SU-DHL-6 (cell line): Measurements from ENCODE around the gene MKRN1.
"Not testable (repeated sequence)": the region's sequence is repeated elsewhere in the genome, so short reads cannot be mapped to it uniquely, and the experiment has no call there.

Experiments
- H2AFZ ChIP-seq: fragments of 200-600 bp; sonication (generic); 2 replicates; pipeline ENCODE4 v1.6.1; 2014; ENCODE audit warnings: low read depth, mild to moderate bottlenecking, moderate library complexity, mixed read lengths, antibody characterized with exemption, low read length; ENCODE audit not compliant: severe bottlenecking
- H3F3A ChIP-seq: fragments of 200-600 bp; shearing (Covaris generic); 2 replicates; pipeline ENCODE4 v1.6.0; 2016; ENCODE audit warnings: antibody characterized with exemption, mild to moderate bottlenecking; ENCODE audit not compliant: insufficient read depth
- H3K27ac ChIP-seq: fragments of 200-600 bp; sonication (generic); 2 replicates; pipeline ENCODE4 v1.5.1; 2016; ENCODE audit warnings: low read depth, mild to moderate bottlenecking, low read length, moderate library complexity, mixed read lengths
- H3K27me3 ChIP-seq: fragments of 200-600 bp; sonication (generic), shearing (Covaris generic); 2 replicates; pipeline ENCODE4 v1.6.0; 2014; ENCODE audit warnings: mild to moderate bottlenecking, low read length
- H3K36me3 ChIP-seq: fragments of 200-600 bp; sonication (generic); 2 replicates; pipeline ENCODE4 v1.6.1; 2014; ENCODE audit warnings: mild to moderate bottlenecking, low read length, mixed read lengths
- H3K4me2 ChIP-seq: fragments of 300-600, 200-600 bp; shearing (Covaris generic), sonication (generic); 2 replicates; pipeline ENCODE4 v1.6.0; 2014; ENCODE audit warnings: low read length, low read depth, mild to moderate bottlenecking; ENCODE audit not compliant: poor library complexity, severe bottlenecking
- H3K4me3 ChIP-seq: fragments of 200-600 bp; sonication (generic); 2 replicates; pipeline ENCODE4 v1.5.1; 2014; ENCODE audit warnings: antibody characterized with exemption, low read length, mild to moderate bottlenecking, mixed read lengths; ENCODE audit not compliant: insufficient read depth, poor library complexity, severe bottlenecking
- H3K79me2 ChIP-seq: fragments of 200-600 bp; sonication (generic); 2 replicates; pipeline ENCODE4 v1.6.1; 2014; ENCODE audit warnings: mild to moderate bottlenecking, low read length, moderate library complexity; ENCODE audit not compliant: insufficient read depth
- H3K9ac ChIP-seq: fragments of 200-600 bp; sonication (generic); 2 replicates; pipeline ENCODE4 v1.7.0; 2014; ENCODE audit warnings: mild to moderate bottlenecking, low read length
- H3K9me2 ChIP-seq: fragments of 200-600 bp; sonication (generic); replicated peaks from 2 replicates; pipeline ENCODE4 v1.6.1; 2014; ENCODE audit warnings: low read length; ENCODE audit not compliant: insufficient read depth
- H3K9me3 ChIP-seq: fragments of 200-600 bp; sonication (generic); 2 replicates; pipeline ENCODE4 v1.6.1; 2014; ENCODE audit warnings: low read length, mixed read lengths; ENCODE audit not compliant: insufficient read depth
- H4K20me1 ChIP-seq: fragments of 200-600 bp; sonication (generic); 2 replicates; pipeline ENCODE4 v1.6.1; 2014; ENCODE audit warnings: low read depth, mild to moderate bottlenecking, antibody characterized with exemption, low read length, moderate library complexity, mixed read lengths
- EZH2phosphoT487 ChIP-seq: fragments of 200-600 bp; sonication (generic), shearing (Covaris generic); conservative IDR thresholded peaks from 2 replicates; pipeline ENCODE4 v1.6.1; 2018; ENCODE audit warnings: mild to moderate bottlenecking, antibody characterized with exemption, low read length, moderate library complexity, mixed read lengths
- TF ChIP-seq, protein P1 (sequence below): fragments of 200-600 bp; sonication (generic); IDR thresholded peaks from one replicate; pipeline ENCODE4 v1.5.1; 2017; ENCODE audit warnings: antibody characterized with exemption, mild to moderate bottlenecking, low read length, moderate library complexity; ENCODE audit not compliant: insufficient read depth, poor library complexity, severe bottlenecking

The MKRN1 gene

DNA sequence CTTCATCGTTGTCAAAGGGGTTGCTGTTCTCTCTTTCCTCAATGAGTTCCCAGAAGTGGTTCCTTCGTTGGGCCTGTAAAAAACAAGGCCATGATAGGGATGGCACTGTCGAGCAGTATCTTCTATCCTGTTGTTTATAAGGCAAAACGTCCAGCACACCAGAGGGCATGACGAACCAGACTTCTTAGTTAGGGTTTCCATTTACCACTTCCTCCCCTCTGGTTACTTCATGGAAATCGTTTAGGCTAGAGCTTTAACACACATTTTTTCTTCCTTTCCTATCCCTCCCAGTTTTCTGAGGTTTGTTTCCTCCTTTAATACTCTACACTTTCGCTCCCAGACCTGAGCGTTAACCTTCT, 24.7 kb downstream of the MKRN1 start:
- Histone ChIP-seq H3K4me3 (no peak overlapping the region), H3K9me3 (no peaks in the 10 kb centered on the region), H3K27me3 (no peaks in the 10 kb centered on the region), H3K4me2 (no peak overlapping the region), H3K9me2 (no peaks in the 10 kb centered on the region), H3K36me3 (0 out of 2 replicates have a peak, but pooled peaks cover 9% of the 10 kb centered on the region), H3K9ac (no peak overlapping the region), H4K20me1 (no peaks in the 10 kb centered on the region), H3K27ac (no peak overlapping the region), H3F3A (no peaks in the 10 kb centered on the region), H3K79me2 (no peaks in the 10 kb centered on the region), H2AFZ (no peak overlapping the region)
- TF ChIP-seq EZH2phosphoT487, result no peak
- TF ChIP-seq, protein P1, sequence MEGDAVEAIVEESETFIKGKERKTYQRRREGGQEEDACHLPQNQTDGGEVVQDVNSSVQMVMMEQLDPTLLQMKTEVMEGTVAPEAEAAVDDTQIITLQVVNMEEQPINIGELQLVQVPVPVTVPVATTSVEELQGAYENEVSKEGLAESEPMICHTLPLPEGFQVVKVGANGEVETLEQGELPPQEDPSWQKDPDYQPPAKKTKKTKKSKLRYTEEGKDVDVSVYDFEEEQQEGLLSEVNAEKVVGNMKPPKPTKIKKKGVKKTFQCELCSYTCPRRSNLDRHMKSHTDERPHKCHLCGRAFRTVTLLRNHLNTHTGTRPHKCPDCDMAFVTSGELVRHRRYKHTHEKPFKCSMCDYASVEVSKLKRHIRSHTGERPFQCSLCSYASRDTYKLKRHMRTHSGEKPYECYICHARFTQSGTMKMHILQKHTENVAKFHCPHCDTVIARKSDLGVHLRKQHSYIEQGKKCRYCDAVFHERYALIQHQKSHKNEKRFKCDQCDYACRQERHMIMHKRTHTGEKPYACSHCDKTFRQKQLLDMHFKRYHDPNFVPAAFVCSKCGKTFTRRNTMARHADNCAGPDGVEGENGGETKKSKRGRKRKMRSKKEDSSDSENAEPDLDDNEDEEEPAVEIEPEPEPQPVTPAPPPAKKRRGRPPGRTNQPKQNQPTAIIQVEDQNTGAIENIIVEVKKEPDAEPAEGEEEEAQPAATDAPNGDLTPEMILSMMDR, result no peak

DNA sequence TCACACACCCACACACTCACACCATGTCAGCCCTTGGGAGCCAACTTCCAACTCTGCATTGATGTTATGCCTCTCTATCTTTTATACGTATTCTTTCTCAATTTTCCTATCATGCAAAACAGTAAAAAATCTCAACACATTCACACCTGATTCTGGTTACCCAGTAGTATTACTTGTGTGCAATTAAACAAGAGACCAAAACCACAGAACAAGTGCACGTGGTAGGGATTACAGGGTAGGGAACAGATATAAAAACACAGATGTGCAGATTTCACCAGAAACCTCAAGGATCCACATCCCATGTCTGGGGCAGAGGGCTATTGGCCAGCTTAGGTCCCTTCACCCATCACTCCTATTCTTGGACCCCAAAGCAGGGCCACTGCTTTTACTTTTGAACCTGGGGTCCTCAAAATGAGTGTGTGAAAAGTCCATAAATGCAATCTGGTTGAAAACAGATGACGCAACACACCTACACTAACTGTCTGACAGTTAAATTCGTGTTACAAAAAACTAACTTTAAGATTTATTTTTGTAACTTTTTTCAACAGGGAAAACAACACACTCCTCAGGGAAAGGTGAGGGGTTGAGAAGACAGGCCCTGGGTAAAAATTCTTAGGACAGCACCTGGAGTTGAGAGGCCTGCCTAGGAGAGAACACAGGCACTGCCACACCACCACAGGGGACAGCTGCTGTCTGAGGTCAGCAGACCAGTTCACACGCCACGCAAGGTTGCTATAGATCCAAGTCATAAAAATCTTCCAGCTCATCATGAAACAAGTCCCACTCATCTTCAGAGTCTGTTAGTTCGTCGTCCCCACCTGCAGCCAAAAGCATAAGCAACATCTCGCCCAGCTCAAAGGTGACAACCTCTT, 25.3 kb downstream of the MKRN1 start:
- H3K36me3 ChIP-seq, H3K27ac ChIP-seq: not testable (repeated sequence)

DNA sequence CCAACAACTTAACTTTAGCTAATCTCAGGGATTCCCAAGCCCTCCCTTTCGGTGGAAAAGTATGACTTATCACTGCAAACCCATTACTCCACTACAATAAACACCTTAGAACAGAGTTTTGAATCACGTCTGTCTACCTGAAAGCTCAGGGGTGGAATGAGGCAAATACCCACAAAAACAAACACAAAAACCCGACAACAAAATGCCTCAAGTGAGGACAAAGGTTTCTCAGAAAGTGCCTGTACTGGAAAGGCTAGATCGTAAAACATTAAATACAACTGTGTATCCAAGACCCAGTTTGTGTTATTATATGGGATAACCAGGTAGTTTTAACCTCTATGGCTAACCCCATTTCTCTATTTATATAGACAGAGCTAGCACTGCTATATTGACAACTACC, 26.0 kb downstream of the MKRN1 start:
- H4K20me1 ChIP-seq, result no peaks in the 10 kb centered on the region
- H3K9me2 ChIP-seq, result no peaks in the 10 kb centered on the region
- H3K27ac ChIP-seq, result no peak overlapping the region
- H3K9me3 ChIP-seq, result no peaks in the 10 kb centered on the region
- no peaks in the 10 kb centered on the region for H3K79me2 ChIP-seq
- no peaks in the 10 kb centered on the region for H3F3A ChIP-seq
- H3K9ac ChIP-seq, result no peak overlapping the region
- H3K36me3 ChIP-seq, result 0 out of 2 replicates have a peak, but pooled peaks cover 9% of the 10 kb centered on the region
- H3K4me3 ChIP-seq, result no peak overlapping the region
- no peak overlapping the region for H2AFZ ChIP-seq
- H3K4me2 ChIP-seq, result no peak overlapping the region
- no peak for TF ChIP-seq EZH2phosphoT487
- TF ChIP-seq, protein P1, result no peak
- no peaks in the 10 kb centered on the region for H3K27me3 ChIP-seq

More for the DNA sequence above, 25.3 kb downstream of the MKRN1 start:
- H3K9me3 ChIP-seq, H3K79me2 ChIP-seq, H3F3A ChIP-seq, H3K4me2 ChIP-seq, H3K27me3 ChIP-seq, H2AFZ ChIP-seq, H3K9ac ChIP-seq, H3K9me2 ChIP-seq, H4K20me1 ChIP-seq, H3K4me3 ChIP-seq: not testable (repeated sequence)

GRCh38 chr7:140451716-140452115, 27.6 kb downstream of the MKRN1 start:
- Histone ChIP-seq H4K20me1 (no peaks in the 10 kb centered on the region), H3K27ac (no peak overlapping the region), H3K4me2 (no peak overlapping the region), H3K36me3 (0 out of 2 replicates have a peak, but pooled peaks cover 7% of the 10 kb centered on the region), H3F3A (no peaks in the 10 kb centered on the region), H3K79me2 (no peaks in the 10 kb centered on the region), H3K27me3 (no peaks in the 10 kb centered on the region), H3K9me3 (no peaks in the 10 kb centered on the region), H3K9me2 (no peaks in the 10 kb centered on the region), H3K9ac (no peak overlapping the region), H2AFZ (no peak overlapping the region), H3K4me3 (no peak overlapping the region)
- TF ChIP-seq, protein P1, result no peak
- no peak for TF ChIP-seq EZH2phosphoT487
